CD14-positive monocyte (primary cell): ENCODE results near the gene C9orf50. TPM values are rescaled to one million over a fixed set of nuclear protein-coding genes. Genes with fewer than 3 reads are reported as not detected.

Experiments
- DNase-seq, 3 donors: peaks; one replicate each; pipeline ENCODE4 v3.0.0-alpha.2; 2011 to 2022
- H2AFZ ChIP-seq: 2 replicates; pipeline ENCODE4 v1.6.0; 2012; ENCODE audit warnings: mild to moderate bottlenecking, low read depth, low read length, inconsistent platforms; ENCODE audit not compliant: insufficient read depth, poor library complexity, severe bottlenecking
- H3K27ac ChIP-seq, 2 donors: 1 replicate in 1 of 2; 2 replicates in 1 of 2; pipeline ENCODE4 v1.5.1; 2012 to 2013; ENCODE audit warnings: low read length in 2 of 2, control low read depth in 1 of 2, inconsistent platforms in 1 of 2, low read depth in 1 of 2, mild to moderate bottlenecking in 1 of 2
- H3K27me3 ChIP-seq, 2 donors: one replicate each; pipeline versions ENCODE4 v1.6.0 to v1.6.1; 2011 to 2013; ENCODE audit warnings: low read length in 2 of 2; ENCODE audit not compliant: control insufficient read depth in 2 of 2, insufficient read depth in 2 of 2
- H3K36me3 ChIP-seq, 2 donors: replicated peaks in 1 of 2; 1 replicate in 1 of 2; 2 replicates in 1 of 2; pipeline versions ENCODE4 v1.5.1 to v1.6.1; 2012 to 2013; ENCODE audit warnings: low read length in 2 of 2, control low read depth in 1 of 2, inconsistent platforms in 1 of 2, mild to moderate bottlenecking in 1 of 2; ENCODE audit not compliant: insufficient read depth in 2 of 2, control insufficient read depth in 1 of 2
- H3K4me1 ChIP-seq, 2 donors: 1 replicate in 1 of 2; 2 replicates in 1 of 2; pipeline versions ENCODE4 v1.5.1 to v1.6.1; 2012 to 2013; ENCODE audit warnings: low read length in 2 of 2, control low read depth in 1 of 2, inconsistent platforms in 1 of 2, mild to moderate bottlenecking in 1 of 2, moderate library complexity in 1 of 2; ENCODE audit not compliant: insufficient read depth in 2 of 2, control insufficient read depth in 1 of 2
- H3K4me2 ChIP-seq: replicated peaks from 2 replicates; pipeline ENCODE3; 2012; ENCODE audit warnings: low read length, moderate library complexity, mild to moderate bottlenecking; ENCODE audit not compliant: poor library complexity, severe bottlenecking; ENCODE audit errors: extremely low read depth
- H3K4me3 ChIP-seq, 3 experiments: fragments of 200-600 bp in 1 of 3; sonication (generic) in 1 of 3; replicated peaks in 1 of 3; 1 replicate in 2 of 3; 2 replicates in 1 of 3; pipeline ENCODE4 v1.5.1; 2011 to 2013; ENCODE audit warnings: low read length in 3 of 3, mild to moderate bottlenecking in 3 of 3, control low read depth in 2 of 3, low read depth in 2 of 3, inconsistent platforms in 1 of 3, moderate library complexity in 1 of 3
- H3K79me2 ChIP-seq: 2 replicates; pipeline ENCODE4 v1.6.0; 2012; ENCODE audit warnings: mild to moderate bottlenecking, control low read depth, inconsistent platforms, low read length, moderate library complexity; ENCODE audit not compliant: insufficient read depth
- H3K9ac ChIP-seq: 2 replicates; pipeline ENCODE4 v1.6.0; 2017; ENCODE audit warnings: low read length, mild to moderate bottlenecking; ENCODE audit not compliant: insufficient read depth, poor library complexity, severe bottlenecking
- H3K9me3 ChIP-seq, 2 donors: replicated peaks in 1 of 2; 1 replicate in 1 of 2; 2 replicates in 1 of 2; pipeline versions ENCODE4 v1.5.1 to v1.6.1; 2012 to 2013; ENCODE audit warnings: low read length in 2 of 2, control low read depth in 1 of 2; ENCODE audit not compliant: control insufficient read depth in 1 of 2, insufficient read depth in 1 of 2
- H4K20me1 ChIP-seq: 2 replicates; pipeline ENCODE4 v1.6.0; 2012; ENCODE audit warnings: mild to moderate bottlenecking, low read length, control low read depth, moderate library complexity; ENCODE audit not compliant: insufficient read depth
- H3K27ac Mint-ChIP-seq, 7 donors: one replicate each; pipeline ENCODE4 v1.8.0; 2020; ENCODE audit warnings: mild to moderate bottlenecking in 7 of 7, mixed read lengths in 7 of 7, moderate library complexity in 6 of 7, inconsistent platforms in 2 of 7
- H3K27me3 Mint-ChIP-seq, 3 donors: one replicate each; pipeline ENCODE4 v1.8.0; 2021 to 2022; ENCODE audit warnings: low read depth in 3 of 3, mild to moderate bottlenecking in 3 of 3, mixed read lengths in 3 of 3, moderate library complexity in 3 of 3, inconsistent platforms in 1 of 3
- H3K36me3 Mint-ChIP-seq, 2 donors: one replicate each; pipeline ENCODE4 v1.8.0; 2020; ENCODE audit warnings: mixed read lengths in 2 of 2, inconsistent platforms in 1 of 2, mild to moderate bottlenecking in 1 of 2
- H3K4me1 Mint-ChIP-seq: one replicate; pipeline ENCODE4 v1.8.0; 2020; ENCODE audit warnings: mild to moderate bottlenecking, mixed read lengths
- H3K4me3 Mint-ChIP-seq, 2 donors: one replicate each; pipeline ENCODE4 v1.8.0; 2020; ENCODE audit warnings: mild to moderate bottlenecking in 2 of 2, mixed read lengths in 2 of 2, moderate library complexity in 1 of 2
- H3K9me3 Mint-ChIP-seq, 7 donors: one replicate each; pipeline ENCODE4 v1.8.0; 2020 to 2022; ENCODE audit warnings: mixed read lengths in 7 of 7, mild to moderate bottlenecking in 6 of 7, moderate library complexity in 6 of 7, inconsistent platforms in 2 of 7
- CTCF ChIP-seq: fragments of 200-600 bp; IDR thresholded peaks from one replicate; pipeline ENCODE4 v1.8.0; 2022; ENCODE audit warnings: antibody characterized with exemption, mild to moderate bottlenecking
- WGBS: methylation state at CpG from one replicate; pipeline ENCODE4 v1.1.5; 2013; ENCODE audit warnings: missing lambda C conversion rate; ENCODE audit not compliant: insufficient coverage; 5-methylcytosine and 5-hydroxymethylcytosine counted together
- intact Hi-C, 2 donors: fragments of 100-400 bp; cut with micrococcal nuclease; formaldehyde crosslinking; loops; one replicate each; pipeline versions ENCODE4 v1.15.0 to v1.15.1; 2023
- polyA plus RNA-seq, 3 donors: library from polyadenylated mRNA; depleted of rRNA in 1 of 3; unstranded in 2 of 3; stranded (reverse) in 1 of 3; fragments of 300-500 nt in 2 of 3; fragments of >200 nt in 1 of 3; fragmentation: Illumina TruSeq in 2 of 3; gene quantifications; 1 replicate in 2 of 3; 2 replicates in 1 of 3; pipeline ENCODE4 v1.2.3, GENCODE V29; 2012 to 2021

Gene C9orf50
- polyA plus RNA-seq, 3 donors, result not detected

DNA sequence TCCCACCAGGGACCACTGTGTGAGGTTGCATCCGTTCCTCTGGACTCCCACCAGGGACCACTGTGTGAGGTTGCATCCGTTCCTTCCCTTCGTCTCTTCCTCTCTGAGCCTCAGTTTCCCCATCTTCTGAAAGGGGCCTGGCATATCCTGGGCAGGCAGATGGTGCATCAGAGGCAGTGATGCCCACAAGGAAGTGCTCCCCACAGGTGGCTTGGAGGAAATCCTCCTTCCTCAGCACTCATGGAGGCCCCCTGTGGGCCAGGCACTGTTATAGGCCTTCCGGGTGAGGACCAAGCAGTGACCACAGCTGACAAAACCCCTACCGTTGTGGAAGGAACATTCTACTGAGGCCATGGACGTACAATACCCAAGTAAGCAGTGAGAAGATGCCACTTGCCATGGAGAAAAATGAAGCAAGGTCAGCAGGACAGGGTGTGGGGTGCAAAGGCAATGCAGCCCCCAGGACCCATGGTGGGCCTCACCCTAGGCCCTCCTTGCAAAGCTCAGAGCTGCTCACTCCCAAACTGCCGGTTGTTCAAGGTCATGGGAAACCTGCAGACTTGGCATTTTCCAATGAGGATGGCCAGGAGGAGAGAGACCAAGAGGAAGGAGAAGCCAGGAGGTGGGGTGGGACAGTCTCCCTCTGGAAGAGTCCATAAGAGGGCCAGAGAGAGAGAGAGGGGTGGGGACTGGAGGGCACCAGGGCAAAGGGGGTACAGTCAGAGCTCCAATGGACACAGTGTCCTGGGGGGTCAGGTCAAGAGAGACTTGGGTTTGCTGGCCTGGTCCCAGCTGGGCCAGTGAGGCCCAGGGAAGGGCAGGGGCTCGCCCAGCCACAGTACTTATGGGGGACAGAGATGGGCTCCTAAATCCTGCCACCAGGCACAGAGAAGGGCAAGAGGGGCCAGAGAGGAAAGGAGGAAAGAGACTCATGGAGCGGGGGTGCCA is 51.1 kb downstream of the C9orf50 start:
- Histone ChIP-seq H3K79me2 (no peaks in the 10 kb centered on the region), H3K27ac (no peak overlapping the region), H3K4me3 (no peak overlapping the region), H3K4me2 (peak overlapping the region; percentile 36), H3K27me3 (peaks cover 8 to 29% of the 10 kb centered on the region in 2 donors), H3K9ac (no peak overlapping the region), H4K20me1 (no peaks in the 10 kb centered on the region), H3K36me3 (no peaks in the 10 kb centered on the region), H3K4me1 (peaks cover 31 to 39% of the 10 kb centered on the region in 2 donors), H3K9me3 (peaks cover 0 to 5% of the 10 kb centered on the region in 2 donors), H2AFZ (no peak overlapping the region)
- TF ChIP-seq CTCF, result peak; percentile 26
- DNase-seq, result peak in 2 of 3 donors; percentile 26 to 36
- H3K4me3 Mint-ChIP-seq, result peak overlapping the region; percentile 55 to 88
- 53% methylated on average over 5 of the region's 9 CpGs for WGBS
- peaks cover 10 to 12% of the 10 kb centered on the region in 2 donors for H3K36me3 Mint-ChIP-seq
- H3K9me3 Mint-ChIP-seq, result peaks cover 2 to 18% (median 10%) of the 10 kb centered on the region in 7 donors
- peak overlapping the region in 3 of 7 donors; percentile 4 to 70 (median 57) for H3K27ac Mint-ChIP-seq
- intact Hi-C loops, result loop anchor here in 1 of 2 donors (10.0 kb wide), 1 partner anchor 65 kb away; no protein-coding TSS in a partner anchor
- H3K4me1 Mint-ChIP-seq, result peaks cover 30% of the 10 kb centered on the region
- peaks cover 30 to 43% (median 30%) of the 10 kb centered on the region in 3 donors for H3K27me3 Mint-ChIP-seq
